Ishikawa (cell line): ENCODE measurements around the gene TP53I13.

Experiments used
- CEBPB ChIP-seq: IDR thresholded peaks from 2 replicates; pipeline ENCODE4 v1.6.1; 2012
- CREB1 ChIP-seq: IDR thresholded peaks from 2 replicates; pipeline ENCODE4 v1.6.1; 2012; ENCODE audit warnings: low read depth
- EGR1 ChIP-seq: IDR thresholded peaks from 2 replicates; pipeline ENCODE4 v1.6.1; 2012
- EP300 ChIP-seq: IDR thresholded peaks from 2 replicates; pipeline ENCODE4 v1.6.1; 2012; ENCODE audit warnings: borderline replicate concordance
- FOXM1 ChIP-seq: IDR thresholded peaks from 2 replicates; pipeline ENCODE4 v1.6.1; 2012; ENCODE audit warnings: low read depth, borderline replicate concordance
- NFIC ChIP-seq: IDR thresholded peaks from 2 replicates; pipeline ENCODE4 v1.6.1; 2012
- TAF1 ChIP-seq: IDR thresholded peaks from 2 replicates; pipeline ENCODE4 v1.6.1; 2012; ENCODE audit warnings: low read depth, mild to moderate bottlenecking
- TCF12 ChIP-seq: IDR thresholded peaks from 2 replicates; pipeline ENCODE4 v1.6.1; 2012; ENCODE audit warnings: low read depth
- TEAD4 ChIP-seq: IDR thresholded peaks from 2 replicates; pipeline ENCODE4 v1.6.1; 2012
- YY1 ChIP-seq: IDR thresholded peaks from 2 replicates; pipeline ENCODE4 v1.6.1; 2012; ENCODE audit warnings: low read depth
- ZBTB7A ChIP-seq: IDR thresholded peaks from 2 replicates; pipeline ENCODE4 v1.6.1; 2012; ENCODE audit warnings: low read depth
- TF ChIP-seq, protein P1 (sequence below): IDR thresholded peaks from 2 replicates; pipeline ENCODE4 v1.6.1; 2012
- TF ChIP-seq, protein P2 (sequence below): IDR thresholded peaks from 2 replicates; pipeline ENCODE4 v1.6.1; 2012
- TF ChIP-seq, protein P3 (sequence below): IDR thresholded peaks from 2 replicates; pipeline ENCODE4 v1.6.1; 2012; ENCODE audit warnings: low read depth, mild to moderate bottlenecking

Gene TP53I13

DNA sequence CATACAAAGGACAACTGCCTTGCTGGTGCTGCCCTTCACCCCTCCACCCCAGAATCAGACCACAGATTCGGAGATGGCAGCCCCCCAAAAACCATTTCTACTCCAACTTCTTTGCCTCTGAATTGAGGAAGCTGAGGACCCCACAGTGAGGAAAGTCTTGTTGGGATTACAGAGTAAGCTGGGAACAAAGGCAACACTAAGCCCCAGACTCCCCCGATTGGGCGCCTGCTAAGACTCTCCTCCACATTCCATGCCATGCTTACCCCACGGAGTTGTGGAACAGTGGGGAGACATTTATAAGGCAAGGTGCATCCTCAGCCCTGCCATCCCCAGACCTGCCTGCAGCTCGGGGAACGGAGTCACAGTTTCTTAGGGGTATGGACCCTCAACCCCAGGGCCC, 19.1 kb downstream of the TP53I13 start:
- no peak for TF ChIP-seq ZBTB7A
- TF ChIP-seq TEAD4 = no peak
- TF ChIP-seq, protein P1, sequence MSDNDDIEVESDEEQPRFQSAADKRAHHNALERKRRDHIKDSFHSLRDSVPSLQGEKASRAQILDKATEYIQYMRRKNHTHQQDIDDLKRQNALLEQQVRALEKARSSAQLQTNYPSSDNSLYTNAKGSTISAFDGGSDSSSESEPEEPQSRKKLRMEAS = no peak
- no peak for TF ChIP-seq NFIC
- TF ChIP-seq TAF1 = no peak
- TF ChIP-seq, protein P2, sequence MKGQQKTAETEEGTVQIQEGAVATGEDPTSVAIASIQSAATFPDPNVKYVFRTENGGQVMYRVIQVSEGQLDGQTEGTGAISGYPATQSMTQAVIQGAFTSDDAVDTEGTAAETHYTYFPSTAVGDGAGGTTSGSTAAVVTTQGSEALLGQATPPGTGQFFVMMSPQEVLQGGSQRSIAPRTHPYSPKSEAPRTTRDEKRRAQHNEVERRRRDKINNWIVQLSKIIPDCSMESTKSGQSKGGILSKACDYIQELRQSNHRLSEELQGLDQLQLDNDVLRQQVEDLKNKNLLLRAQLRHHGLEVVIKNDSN = no peak
- TF ChIP-seq FOXM1 = no peak
- TF ChIP-seq CREB1 = no peak
- TF ChIP-seq TCF12 = no peak
- TF ChIP-seq EP300 = no peak

DNA sequence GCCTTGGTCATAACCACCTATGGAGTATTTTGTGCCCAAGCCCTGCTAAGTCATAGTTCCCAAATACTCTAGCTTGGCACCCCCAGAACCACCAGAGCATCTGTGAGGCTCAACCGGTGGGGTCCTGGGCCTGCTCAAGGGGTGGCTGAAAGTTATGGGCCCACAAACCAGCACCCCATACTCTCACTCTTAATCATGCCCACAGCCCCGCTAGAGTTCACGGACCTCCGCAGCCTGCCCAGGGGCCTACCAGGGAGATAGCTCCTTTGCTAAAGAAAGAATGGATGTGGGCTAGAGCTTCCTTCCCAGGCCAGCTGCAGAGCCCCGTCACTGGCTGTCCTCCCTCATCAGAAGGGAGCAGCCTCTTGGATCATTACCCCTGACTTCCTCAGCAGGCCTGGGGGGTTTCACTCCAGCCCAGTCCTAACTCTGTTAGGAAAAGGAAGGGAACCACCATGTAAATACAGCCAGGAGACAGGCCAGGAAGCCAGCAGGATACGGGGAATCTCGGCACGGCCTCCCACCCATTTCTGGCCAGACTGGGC, 19.6 kb downstream of the TP53I13 start:
- TF ChIP-seq, protein P1 = no peak

DNA sequence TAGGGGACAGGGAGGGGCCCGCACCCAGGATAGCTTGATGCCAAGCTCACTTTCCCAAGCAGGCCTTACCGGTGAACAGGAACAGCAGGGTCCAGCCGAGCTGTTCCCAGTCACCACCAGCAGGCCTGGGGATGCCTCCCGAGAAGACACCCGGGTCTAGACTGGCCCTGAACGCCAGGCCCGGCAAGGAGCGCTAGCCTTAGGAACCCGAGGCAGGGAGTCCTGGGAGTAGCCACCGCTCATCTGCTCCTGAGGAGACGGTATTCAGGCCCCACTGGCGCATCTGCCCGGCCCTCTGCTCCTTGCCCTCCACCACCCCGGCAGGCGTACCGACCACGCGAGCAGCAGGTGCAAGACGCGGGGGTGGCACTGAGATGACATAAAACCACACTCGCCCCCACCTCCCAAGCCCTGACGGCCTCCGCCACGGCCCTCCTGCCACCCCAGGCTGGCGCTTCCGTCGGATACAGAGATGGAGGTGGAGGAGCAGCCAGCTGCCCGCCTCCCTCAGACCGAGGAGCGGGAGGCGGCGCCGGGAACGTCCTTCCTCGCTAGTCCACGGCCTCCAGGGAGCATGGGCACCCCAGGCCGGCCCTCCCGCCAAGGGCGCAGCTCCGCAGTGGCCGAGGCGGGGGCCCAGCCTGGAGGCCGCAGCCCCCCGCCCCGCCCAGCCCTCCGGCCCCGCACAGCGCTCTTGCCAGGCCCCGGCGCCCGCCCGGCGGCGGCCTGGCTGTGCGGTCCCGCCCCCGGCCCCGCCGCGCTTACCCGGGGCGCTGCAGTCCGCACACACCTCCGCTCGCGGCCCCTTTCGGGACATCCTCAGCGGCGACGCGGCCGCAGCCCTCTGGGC, 20.3 kb downstream of the TP53I13 start:
- TF ChIP-seq TCF12 (no peak), CREB1 (no peak), NFIC (no peak), ZBTB7A (peak; percentile 27; the same call in 1 of the 2 replicates), FOXM1 (no peak), EGR1 (peak; percentile 50; the same call in 1 of the 2 replicates), TEAD4 (no peak), EP300 (no peak), YY1 (no peak), CEBPB (no peak)
- TF ChIP-seq, protein P2 = no peak
- TF ChIP-seq, protein P1 = peak; percentile 31; the same call in 1 of the 2 replicates
- TF ChIP-seq, protein P3, sequence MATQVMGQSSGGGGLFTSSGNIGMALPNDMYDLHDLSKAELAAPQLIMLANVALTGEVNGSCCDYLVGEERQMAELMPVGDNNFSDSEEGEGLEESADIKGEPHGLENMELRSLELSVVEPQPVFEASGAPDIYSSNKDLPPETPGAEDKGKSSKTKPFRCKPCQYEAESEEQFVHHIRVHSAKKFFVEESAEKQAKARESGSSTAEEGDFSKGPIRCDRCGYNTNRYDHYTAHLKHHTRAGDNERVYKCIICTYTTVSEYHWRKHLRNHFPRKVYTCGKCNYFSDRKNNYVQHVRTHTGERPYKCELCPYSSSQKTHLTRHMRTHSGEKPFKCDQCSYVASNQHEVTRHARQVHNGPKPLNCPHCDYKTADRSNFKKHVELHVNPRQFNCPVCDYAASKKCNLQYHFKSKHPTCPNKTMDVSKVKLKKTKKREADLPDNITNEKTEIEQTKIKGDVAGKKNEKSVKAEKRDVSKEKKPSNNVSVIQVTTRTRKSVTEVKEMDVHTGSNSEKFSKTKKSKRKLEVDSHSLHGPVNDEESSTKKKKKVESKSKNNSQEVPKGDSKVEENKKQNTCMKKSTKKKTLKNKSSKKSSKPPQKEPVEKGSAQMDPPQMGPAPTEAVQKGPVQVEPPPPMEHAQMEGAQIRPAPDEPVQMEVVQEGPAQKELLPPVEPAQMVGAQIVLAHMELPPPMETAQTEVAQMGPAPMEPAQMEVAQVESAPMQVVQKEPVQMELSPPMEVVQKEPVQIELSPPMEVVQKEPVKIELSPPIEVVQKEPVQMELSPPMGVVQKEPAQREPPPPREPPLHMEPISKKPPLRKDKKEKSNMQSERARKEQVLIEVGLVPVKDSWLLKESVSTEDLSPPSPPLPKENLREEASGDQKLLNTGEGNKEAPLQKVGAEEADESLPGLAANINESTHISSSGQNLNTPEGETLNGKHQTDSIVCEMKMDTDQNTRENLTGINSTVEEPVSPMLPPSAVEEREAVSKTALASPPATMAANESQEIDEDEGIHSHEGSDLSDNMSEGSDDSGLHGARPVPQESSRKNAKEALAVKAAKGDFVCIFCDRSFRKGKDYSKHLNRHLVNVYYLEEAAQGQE = no peak

DNA sequence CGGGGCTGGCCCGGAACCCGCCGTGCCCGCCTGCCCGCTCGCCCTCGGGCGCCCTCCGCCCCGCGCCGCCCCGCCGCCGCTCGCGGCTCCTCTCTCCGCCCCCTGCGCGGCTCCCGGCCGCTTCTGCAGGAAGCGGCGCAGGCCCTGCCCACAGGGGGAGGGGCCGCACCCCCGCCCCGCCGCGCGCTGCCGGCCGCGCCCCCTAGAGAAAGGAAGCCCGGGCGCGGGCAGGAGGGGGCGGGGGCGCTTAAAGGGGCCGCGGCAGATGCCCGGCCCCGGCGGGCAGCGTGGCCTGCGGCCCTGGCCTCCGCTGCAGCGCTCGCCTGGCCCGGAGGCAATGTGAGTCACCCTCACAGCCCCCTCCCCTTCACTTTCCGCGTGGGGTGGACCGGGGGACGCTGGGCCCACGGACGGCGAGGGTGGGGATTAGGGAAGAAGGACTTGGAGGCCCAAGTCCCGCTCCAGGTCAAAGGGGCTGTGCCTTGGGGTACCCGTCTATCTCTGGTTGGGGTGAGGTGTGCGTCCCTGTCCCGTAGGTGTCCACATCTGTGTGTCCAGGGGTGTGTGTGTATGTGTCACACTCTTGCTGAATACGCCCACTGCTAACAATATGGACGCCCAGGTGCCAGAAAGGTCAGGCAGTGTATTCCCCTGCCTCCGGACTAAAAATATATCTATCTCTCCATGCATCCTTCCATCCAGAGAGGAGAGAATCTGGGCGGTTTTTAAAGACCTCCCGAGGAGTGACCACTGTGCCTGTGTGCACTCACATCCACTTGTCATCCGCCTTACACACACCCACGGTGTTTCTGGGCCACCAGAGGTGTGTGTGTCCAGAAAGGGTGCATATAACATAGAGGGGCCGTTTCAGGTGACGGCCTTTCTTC, 21.3 kb downstream of the TP53I13 start, which contains the start of gene GIT1:
TSS of gene GIT1 (minus strand) at position 125 of the 887 bp plus-strand sequence. CDS start 270 bp downstream, outside the sequence.
- TF ChIP-seq CEBPB = no peak
- TF ChIP-seq ZBTB7A = peak; percentile 10; the same call in 1 of the 2 replicates
- TF ChIP-seq, protein P1 = peak; percentile 16; the same call in 1 of the 2 replicates
- 0 out of 2 replicates have a peak, but pooled peaks have one; percentile 7 for TF ChIP-seq TCF12
- TF ChIP-seq, protein P3 = no peak
- TF ChIP-seq TAF1 = peak; percentile 26; the same call in 1 of the 2 replicates
- no peak for TF ChIP-seq EP300
- TF ChIP-seq YY1 = peak; percentile 5; the same call in 1 of the 2 replicates
